ENCODE results near the gene FSD1L. TPM values are rescaled to one million over a fixed set of nuclear protein-coding genes. Genes with fewer than 3 reads are reported as not detected.

Gene FSD1L
- 3.4 and 4.3 TPM in 2 replicates for total RNA-seq

GRCh38 chr9:105447814-105448812 is at the start of gene FSD1L:
TSS of gene FSD1L (plus strand) at chr9:105448034. CDS start at chr9:105448221, 187 bp downstream.
- DNase-seq (ENCODE audit: low read depth, low spot score), result no peak

GRCh38 chr9:105399117-105399516 is 48.7 kb upstream of the FSD1L start:
- DNase-seq (ENCODE audit: low read depth, low spot score), result no peak

- DNase-seq (ENCODE audit: low read depth, low spot score), result no peak
Observed at GRCh38 chr9:105401651-105402050, 46.2 kb upstream of the FSD1L start.

- DNase-seq (ENCODE audit: low read depth, low spot score), result no peak
Observed at GRCh38 chr9:105403552-105404248, 44.1 kb upstream of the FSD1L start.

- DNase-seq (ENCODE audit: low read depth, low spot score), result no peak
Observed at GRCh38 chr9:105405514-105406131, 42.2 kb upstream of the FSD1L start.

- no peak for DNase-seq (ENCODE audit: low read depth, low spot score)
Observed at GRCh38 chr9:105406369-105406768, 41.5 kb upstream of the FSD1L start.

- no peak for DNase-seq (ENCODE audit: low read depth, low spot score)
Observed at GRCh38 chr9:105413525-105413924, 34.3 kb upstream of the FSD1L start.

- DNase-seq (ENCODE audit: low read depth, low spot score), result no peak
Observed at GRCh38 chr9:105414947-105415661, 32.7 kb upstream of the FSD1L start.

GRCh38 chr9:105415662-105415980 is 32.2 kb upstream of the FSD1L start:
- no peak for DNase-seq (ENCODE audit: low read depth, low spot score)

GRCh38 chr9:105416840-105417239 is 31.0 kb upstream of the FSD1L start:
- no peak for DNase-seq (ENCODE audit: low read depth, low spot score)

GRCh38 chr9:105418588-105419500 is 29.0 kb upstream of the FSD1L start:
- DNase-seq (ENCODE audit: low read depth, low spot score), result no peak

GRCh38 chr9:105419816-105420597 is 27.8 kb upstream of the FSD1L start:
- DNase-seq (ENCODE audit: low read depth, low spot score), result no peak

- DNase-seq (ENCODE audit: low read depth, low spot score), result no peak
Observed at GRCh38 chr9:105421154-105421553, 26.7 kb upstream of the FSD1L start.

GRCh38 chr9:105421864-105422263 is 26.0 kb upstream of the FSD1L start:
- no peak for DNase-seq (ENCODE audit: low read depth, low spot score)

GRCh38 chr9:105425816-105426433 is 21.9 kb upstream of the FSD1L start:
- no peak for DNase-seq (ENCODE audit: low read depth, low spot score)

- no peak for DNase-seq (ENCODE audit: low read depth, low spot score)
Observed at GRCh38 chr9:105426657-105427056, 21.2 kb upstream of the FSD1L start.

GRCh38 chr9:105431424-105432246 is 16.2 kb upstream of the FSD1L start:
- no peak for DNase-seq (ENCODE audit: low read depth, low spot score)

- no peak for DNase-seq (ENCODE audit: low read depth, low spot score)
Observed at GRCh38 chr9:105432247-105432842, 15.5 kb upstream of the FSD1L start.
